Central memory CD8-positive, alpha-beta T cell (primary cell): Measurements from ENCODE around the gene MRPL2.
A peak's percentile ranks its signal among the peaks of the same experiment; 100 is the strongest.
"Not testable (repeated sequence)": the region's sequence is repeated elsewhere in the genome, so short reads cannot be mapped to it uniquely, and the experiment has no call there.

Experiments
- ATAC-seq: fragments of 150-1000 bp; cut with Tn5 transposase; replicated peaks from 2 replicates; pipeline ENCODE4 v1.10.0; 2022; ENCODE audit warnings: mild to moderate bottlenecking, moderate FRiP score, moderate number of reproducible peaks; ENCODE audit not compliant: poor library complexity, severe bottlenecking; ENCODE audit errors: extremely low read depth
- DNase-seq, 2 donors: peaks; one replicate each; pipeline ENCODE4 v3.0.0; 2021; ENCODE audit warnings: low spot score in 2 of 2
- H3K27ac Mint-ChIP-seq: one replicate; pipeline ENCODE4 v1.8.0; 2022; ENCODE audit warnings: low read depth, mild to moderate bottlenecking, moderate library complexity, mixed read lengths
- H3K27me3 Mint-ChIP-seq: one replicate; pipeline ENCODE4 v1.8.0; 2022; ENCODE audit warnings: mixed read lengths
- H3K36me3 Mint-ChIP-seq: one replicate; pipeline ENCODE4 v1.8.0; 2022; ENCODE audit warnings: mild to moderate bottlenecking, moderate library complexity, mixed read lengths; ENCODE audit not compliant: insufficient read depth
- H3K4me1 Mint-ChIP-seq: one replicate; pipeline ENCODE4 v1.8.0; 2022; ENCODE audit warnings: mixed read lengths
- H3K4me3 Mint-ChIP-seq: one replicate; pipeline ENCODE4 v1.8.0; 2022; ENCODE audit warnings: mild to moderate bottlenecking, moderate library complexity, mixed read lengths
- H3K9me3 Mint-ChIP-seq: one replicate; pipeline ENCODE4 v1.8.0; 2022; ENCODE audit warnings: mixed read lengths

The MRPL2 gene

DNA sequence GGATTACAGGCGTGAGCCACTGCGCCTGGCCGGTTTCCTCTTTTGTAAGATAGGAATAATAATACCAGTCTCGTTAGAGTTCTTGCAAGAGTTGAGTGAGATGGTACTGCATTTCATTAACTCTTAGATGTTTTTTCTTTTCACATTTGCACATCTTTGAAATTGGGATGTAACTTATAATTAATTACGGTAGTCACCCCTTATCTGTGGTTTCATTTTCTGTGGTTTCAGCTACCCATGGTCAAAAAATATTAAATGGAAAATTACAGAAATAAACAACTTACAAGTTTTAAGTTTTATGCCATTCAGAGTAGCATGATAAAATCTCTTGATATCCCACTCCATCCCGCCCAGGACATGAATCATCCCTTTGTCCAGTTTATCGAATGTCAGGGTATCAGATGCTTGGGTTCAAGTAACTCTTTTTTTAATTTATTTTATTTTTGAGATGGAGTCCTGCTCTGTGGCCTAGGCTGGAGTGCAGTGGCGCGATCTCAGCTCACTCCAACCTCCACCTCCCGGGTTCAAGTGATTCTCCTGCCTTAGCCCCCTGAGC, 32.3 kb upstream of the MRPL2 start:
- Mint-ChIP-seq H3K4me1 (peaks cover 11% of the 10 kb centered on the region), H3K4me3 (no peak overlapping the region), H3K27ac (no peak overlapping the region), H3K36me3 (no peaks in the 10 kb centered on the region), H3K9me3 (no peaks in the 10 kb centered on the region), H3K27me3 (no peaks in the 10 kb centered on the region)
- ATAC-seq (no peak), DNase-seq (no peak)

DNA sequence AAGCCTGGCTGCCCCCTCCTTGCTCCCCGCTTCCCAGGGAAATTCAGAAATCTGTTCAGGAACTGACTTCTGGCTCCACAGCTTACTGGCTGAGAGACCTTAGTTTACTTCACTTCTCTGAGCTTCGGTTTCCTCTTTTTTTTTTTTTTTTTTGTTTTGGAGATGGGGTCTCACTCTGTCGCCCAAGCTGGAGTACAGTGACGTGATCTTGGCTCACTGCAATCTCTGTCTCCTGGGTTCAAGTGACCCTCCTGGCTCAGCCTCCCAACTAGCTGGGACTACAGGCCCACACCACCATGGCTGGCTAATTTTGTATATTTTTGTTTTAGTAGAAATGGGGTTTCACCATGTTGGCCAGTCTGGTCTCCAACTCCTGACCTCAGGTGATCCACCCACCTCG, 31.8 kb upstream of the MRPL2 start:
- DNase-seq (no peak), ATAC-seq (no peak)
- no peaks in the 10 kb centered on the region for H3K27me3 Mint-ChIP-seq
- no peaks in the 10 kb centered on the region for H3K36me3 Mint-ChIP-seq
- H3K27ac Mint-ChIP-seq = no peak overlapping the region
- no peak overlapping the region for H3K4me3 Mint-ChIP-seq
- no peaks in the 10 kb centered on the region for H3K9me3 Mint-ChIP-seq
- H3K4me1 Mint-ChIP-seq = peaks cover 11% of the 10 kb centered on the region

DNA sequence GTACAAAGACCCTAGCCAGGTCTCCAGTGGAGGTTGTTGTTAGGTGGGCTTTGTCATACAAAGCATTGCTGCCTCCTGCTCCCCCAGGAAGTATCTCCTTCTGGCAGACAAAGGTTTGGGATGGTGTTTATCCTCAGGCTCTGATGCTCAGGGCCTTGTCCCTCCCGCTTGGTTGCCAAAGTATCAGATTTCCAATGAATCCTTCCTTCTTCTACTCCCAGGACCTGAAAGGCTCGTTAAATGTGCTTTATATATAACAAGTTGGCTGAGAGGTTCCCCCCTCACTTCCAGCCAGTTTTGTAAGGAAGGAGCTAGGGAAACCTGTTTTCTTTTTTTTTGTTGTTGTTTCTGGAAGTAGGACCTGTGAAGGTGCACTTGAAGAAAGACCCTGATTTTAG, 31.3 kb upstream of the MRPL2 start:
- no peaks in the 10 kb centered on the region for H3K27me3 Mint-ChIP-seq
- H3K4me1 Mint-ChIP-seq = peaks cover 11% of the 10 kb centered on the region
- no peak overlapping the region for H3K27ac Mint-ChIP-seq
- H3K36me3 Mint-ChIP-seq = no peaks in the 10 kb centered on the region
- H3K9me3 Mint-ChIP-seq = no peaks in the 10 kb centered on the region
- no peak overlapping the region for H3K4me3 Mint-ChIP-seq
- no peak for ATAC-seq
- DNase-seq = no peak

DNA sequence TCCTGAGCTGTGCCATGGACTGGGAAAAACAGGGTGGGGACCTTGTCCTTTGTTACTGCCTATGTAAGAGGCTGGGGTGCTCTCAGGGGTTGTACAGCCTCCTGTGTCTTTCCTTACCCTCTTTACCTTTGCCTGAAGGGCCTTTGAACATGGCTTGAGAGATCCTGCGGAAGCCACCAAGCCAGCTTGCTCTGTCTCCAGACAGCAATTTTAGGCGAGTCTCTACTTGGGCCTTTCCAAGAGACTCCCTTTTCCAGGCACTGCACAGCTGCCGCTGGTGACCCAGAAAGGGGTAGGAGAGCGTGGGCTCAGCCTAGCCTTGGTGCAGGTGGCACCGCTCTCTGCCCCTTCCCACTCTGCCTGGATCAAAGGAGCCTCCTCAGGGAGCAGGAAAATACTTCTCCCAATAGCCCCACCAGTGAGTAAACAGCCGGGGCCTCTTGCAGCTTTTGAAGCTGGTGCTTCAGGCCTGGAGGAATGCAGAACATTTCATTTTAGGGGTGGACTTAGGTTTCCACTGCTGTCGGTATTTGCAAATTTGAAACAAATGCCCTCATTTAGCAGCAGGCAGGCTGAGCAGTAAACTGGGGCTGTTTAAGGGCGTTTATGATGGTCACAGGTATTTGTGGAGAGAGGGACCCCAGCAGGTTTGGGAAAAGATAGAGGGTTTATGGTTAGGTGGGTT, 30.8 kb upstream of the MRPL2 start:
- DNase-seq = no peak
- H3K27ac Mint-ChIP-seq = no peak overlapping the region
- no peaks in the 10 kb centered on the region for H3K9me3 Mint-ChIP-seq
- H3K4me3 Mint-ChIP-seq = no peak overlapping the region
- no peaks in the 10 kb centered on the region for H3K27me3 Mint-ChIP-seq
- H3K36me3 Mint-ChIP-seq = no peaks in the 10 kb centered on the region
- no peak for ATAC-seq
- H3K4me1 Mint-ChIP-seq = peaks cover 11% of the 10 kb centered on the region

DNA sequence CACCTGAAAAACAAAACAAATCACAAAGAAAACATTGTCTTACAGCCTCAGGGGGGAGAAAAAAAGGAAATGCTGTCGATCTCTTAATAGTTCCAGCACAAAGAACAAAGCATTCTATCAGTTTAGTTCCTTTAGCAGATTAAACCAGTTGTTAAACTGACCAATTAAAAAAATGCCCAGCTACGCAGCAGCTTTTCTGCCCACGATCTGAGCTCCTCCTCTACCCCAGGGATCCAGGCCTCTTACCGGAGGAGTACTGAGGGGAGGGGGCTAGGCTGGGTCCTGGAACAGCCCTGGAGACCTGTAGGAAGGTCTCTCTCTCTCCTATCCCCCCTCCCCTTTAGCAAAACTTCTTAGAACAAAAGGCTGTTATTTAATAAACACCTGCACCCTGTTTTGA, 30.2 kb upstream of the MRPL2 start:
- Mint-ChIP-seq H3K4me3 (no peak overlapping the region), H3K36me3 (no peaks in the 10 kb centered on the region), H3K27ac (no peak overlapping the region), H3K4me1 (peaks cover 11% of the 10 kb centered on the region), H3K9me3 (no peaks in the 10 kb centered on the region), H3K27me3 (no peaks in the 10 kb centered on the region)
- ATAC-seq (no peak), DNase-seq (no peak)

DNA sequence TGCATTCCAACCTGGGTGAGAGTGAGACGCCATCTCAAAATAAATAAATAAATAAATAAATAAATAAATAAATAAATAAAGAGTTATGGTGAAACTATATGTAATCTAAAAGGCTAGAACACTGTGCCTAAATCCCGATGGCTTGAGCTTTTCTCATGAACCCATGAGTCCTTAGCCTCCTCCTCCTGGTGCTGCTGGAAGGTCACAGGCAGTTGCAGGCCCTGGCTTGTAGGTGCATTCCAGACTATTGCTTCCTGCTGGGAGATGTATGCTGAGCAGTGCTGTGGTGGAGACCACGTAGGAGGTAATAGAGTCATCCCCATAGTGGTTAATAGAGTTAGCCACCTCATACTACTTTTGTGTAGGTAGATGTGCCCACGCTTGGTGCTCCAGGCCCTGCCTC, 29.4 kb upstream of the MRPL2 start:
- Mint-ChIP-seq H3K4me1 (peaks cover 11% of the 10 kb centered on the region), H3K9me3 (no peaks in the 10 kb centered on the region), H3K27ac (no peak overlapping the region), H3K27me3 (peaks cover 7% of the 10 kb centered on the region), H3K36me3 (no peaks in the 10 kb centered on the region), H3K4me3 (no peak overlapping the region)
- no peak for ATAC-seq
- no peak for DNase-seq

DNA sequence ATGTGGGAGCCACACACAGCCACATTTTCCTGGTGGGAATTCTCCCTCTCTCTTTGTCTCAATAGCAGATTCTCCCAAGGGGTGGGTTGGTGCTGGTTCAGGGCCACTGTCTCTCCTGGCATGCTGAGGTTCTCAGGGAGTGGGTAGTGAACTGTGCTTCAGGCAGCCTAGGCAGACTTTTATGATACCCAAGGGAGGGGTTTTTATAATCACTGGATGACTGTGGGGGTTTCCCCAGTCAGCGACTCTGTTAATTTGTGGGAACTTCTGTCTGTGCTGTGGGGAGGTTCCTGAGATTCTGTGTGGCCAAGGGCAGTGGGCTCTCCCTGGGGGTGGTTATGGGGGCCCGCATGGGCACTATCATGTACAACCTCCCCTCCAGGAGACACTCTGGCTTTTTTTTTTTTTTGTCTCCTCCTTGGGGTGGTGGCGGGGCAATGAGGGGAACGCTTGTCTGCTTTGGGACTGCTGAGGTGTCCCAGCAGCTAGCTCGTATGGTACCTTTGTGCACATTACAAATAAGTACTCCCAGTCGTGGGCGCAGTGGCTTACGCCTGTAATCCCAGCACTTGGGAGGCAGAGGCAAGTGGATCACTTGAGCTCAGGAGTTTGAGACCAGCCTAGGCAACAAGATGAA, 26.9 kb upstream of the MRPL2 start:
- Mint-ChIP-seq H3K27me3 (peaks cover 16% of the 10 kb centered on the region), H3K4me3 (no peak overlapping the region), H3K36me3 (no peaks in the 10 kb centered on the region), H3K27ac (no peak overlapping the region), H3K4me1 (no peaks in the 10 kb centered on the region), H3K9me3 (no peaks in the 10 kb centered on the region)
- DNase-seq = no peak
- no peak for ATAC-seq

DNA sequence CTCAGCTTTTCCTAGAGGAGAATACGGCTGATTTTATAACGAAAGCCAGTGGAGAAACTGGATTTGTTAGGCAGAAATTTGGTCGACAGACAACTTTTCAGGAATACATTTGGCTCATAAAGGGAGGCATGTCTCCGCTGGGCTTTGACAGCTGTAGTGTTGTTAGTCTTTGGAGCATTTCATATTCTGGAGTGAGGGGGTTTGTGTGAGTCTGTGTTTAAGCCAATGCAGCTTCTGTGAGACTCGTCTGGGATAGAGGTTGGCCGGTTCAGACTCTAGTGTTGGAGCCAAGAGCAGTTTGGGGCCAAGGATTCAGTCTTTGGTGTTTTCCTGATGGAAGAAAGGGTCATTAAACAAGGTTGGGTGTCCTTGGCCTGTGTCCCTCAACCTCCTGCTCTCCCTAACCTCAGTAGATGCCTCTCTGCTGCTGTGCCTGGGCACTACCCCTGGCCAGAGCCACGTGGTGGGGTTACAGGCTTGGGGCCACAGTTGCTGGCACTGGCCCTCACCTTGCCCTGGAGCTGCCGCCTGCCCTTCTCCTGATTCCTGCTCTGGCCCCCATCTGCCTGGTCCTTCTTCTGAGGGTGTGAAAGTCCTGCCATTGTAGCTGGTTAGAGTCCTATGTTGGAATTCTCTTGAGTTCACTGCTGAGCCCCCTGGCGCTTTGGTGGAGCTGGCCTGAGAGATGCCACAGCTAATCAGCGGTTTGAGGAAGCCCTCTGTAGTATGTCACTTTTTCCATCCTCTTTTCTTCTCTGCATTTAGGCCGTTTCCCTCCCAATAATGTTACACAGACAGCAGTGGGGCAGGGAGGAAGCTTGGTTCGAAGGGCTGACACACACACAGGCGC, 23.8 kb upstream of the MRPL2 start:
- H3K4me1 Mint-ChIP-seq = no peaks in the 10 kb centered on the region
- no peaks in the 10 kb centered on the region for H3K9me3 Mint-ChIP-seq
- H3K36me3 Mint-ChIP-seq = peaks cover 1% of the 10 kb centered on the region
- H3K27me3 Mint-ChIP-seq = peaks cover 21% of the 10 kb centered on the region
- no peak overlapping the region for H3K4me3 Mint-ChIP-seq
- ATAC-seq (no peak), DNase-seq (no peak)
- H3K27ac Mint-ChIP-seq = no peak overlapping the region

DNA sequence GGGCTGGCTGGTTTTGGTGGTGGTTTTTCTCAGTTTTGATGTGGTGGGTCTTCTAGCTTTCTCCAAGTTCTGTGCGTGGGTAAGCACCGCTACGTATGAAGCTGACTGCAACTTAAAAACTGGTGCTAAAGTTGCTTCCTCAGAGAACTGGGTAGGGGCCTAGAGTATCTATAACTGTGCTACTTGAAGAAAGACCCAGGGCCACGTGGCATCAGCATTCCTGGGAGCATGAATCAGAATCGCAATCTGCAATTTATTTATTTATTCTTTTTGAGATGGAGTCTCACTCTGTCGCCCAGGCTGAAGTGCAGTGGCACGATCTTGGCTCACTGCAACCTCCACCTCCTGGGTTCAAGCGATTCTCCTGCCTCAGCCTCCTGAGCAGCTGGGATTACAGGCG, 22.7 kb upstream of the MRPL2 start:
- not testable (repeated sequence) for H3K4me3 Mint-ChIP-seq, H3K9me3 Mint-ChIP-seq, H3K4me1 Mint-ChIP-seq, ATAC-seq, H3K36me3 Mint-ChIP-seq, H3K27ac Mint-ChIP-seq, DNase-seq
- peaks cover 29% of the 10 kb centered on the region for H3K27me3 Mint-ChIP-seq

DNA sequence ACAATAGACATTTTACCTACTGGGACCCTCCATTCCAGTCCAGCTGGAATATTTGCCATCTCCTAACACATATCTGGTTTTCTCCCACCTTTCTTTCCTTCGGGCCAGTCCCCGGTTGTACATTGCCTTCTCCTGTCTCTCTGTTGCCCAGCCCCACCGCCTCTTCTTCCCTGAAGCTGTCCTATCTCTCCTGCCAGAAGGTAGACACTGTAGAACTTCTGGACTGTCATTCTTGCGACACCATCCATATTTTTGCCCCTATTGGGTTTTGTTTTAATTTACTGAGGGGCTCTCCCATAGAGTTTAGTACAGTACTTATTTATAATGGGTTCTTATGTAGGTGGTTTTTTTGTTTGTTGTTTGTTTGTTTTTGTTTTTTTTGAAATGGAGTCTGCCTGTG, 21.8 kb upstream of the MRPL2 start:
- Mint-ChIP-seq H3K9me3 (no peaks in the 10 kb centered on the region), H3K27me3 (peaks cover 29% of the 10 kb centered on the region), H3K27ac (no peak overlapping the region), H3K4me3 (no peak overlapping the region), H3K4me1 (no peaks in the 10 kb centered on the region), H3K36me3 (peaks cover 1% of the 10 kb centered on the region)
- no peak for DNase-seq
- no peak for ATAC-seq

DNA sequence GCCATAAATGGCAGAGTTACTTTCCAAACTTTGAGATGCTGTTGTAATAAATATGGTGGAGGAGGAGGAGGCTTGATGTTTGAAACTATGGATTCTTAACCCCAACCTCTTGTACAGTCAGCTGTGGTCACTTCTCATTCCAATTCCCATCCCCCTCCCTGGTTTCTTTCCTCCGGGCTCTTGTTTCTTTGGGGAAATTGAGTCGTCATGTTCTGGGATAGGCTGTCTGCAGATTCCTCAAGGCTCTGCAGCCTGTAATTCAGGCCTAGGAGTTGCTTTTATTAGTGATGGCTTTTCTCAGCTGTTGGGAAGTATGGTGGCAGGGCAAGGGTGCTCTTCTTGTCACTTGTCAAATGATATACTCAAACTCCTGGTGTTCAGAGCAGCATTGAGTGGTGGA, 19.5 kb upstream of the MRPL2 start:
- H3K9me3 Mint-ChIP-seq = no peaks in the 10 kb centered on the region
- peaks cover 23% of the 10 kb centered on the region for H3K27me3 Mint-ChIP-seq
- H3K27ac Mint-ChIP-seq = no peak overlapping the region
- DNase-seq (no peak), ATAC-seq (no peak)
- H3K4me3 Mint-ChIP-seq = no peak overlapping the region
- H3K36me3 Mint-ChIP-seq = peaks cover 1% of the 10 kb centered on the region
- H3K4me1 Mint-ChIP-seq = no peaks in the 10 kb centered on the region

DNA sequence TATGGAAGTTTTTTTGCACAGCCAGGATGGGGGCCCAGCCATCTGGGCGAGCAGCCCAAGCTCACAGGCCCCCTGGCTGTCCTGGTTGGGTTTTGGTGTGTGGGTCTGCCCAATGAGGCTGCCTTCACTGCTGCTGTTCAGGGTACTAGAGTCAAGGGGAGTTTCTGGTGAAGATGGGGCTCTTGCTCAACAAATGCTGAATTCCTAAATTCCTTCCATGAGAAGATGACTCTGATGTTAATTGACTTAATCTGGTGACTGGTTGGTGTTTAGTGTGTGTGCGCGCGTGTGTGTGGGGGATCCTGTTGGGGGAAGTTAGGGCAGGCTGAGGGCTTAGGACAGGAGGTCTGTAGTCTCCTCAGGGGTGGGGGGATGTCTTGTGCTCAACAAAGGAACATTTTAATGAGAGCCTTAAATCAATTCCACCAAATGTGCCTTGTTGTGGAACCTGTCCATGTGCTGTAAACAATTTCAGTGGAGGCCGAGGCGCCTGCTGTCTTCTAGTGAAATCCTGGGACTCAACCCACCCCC, 18.8 kb upstream of the MRPL2 start:
- H3K27me3 Mint-ChIP-seq = peaks cover 16% of the 10 kb centered on the region
- H3K27ac Mint-ChIP-seq = no peak overlapping the region
- H3K4me1 Mint-ChIP-seq = no peaks in the 10 kb centered on the region
- ATAC-seq = no peak
- peak overlapping the region; percentile 49 for H3K4me3 Mint-ChIP-seq
- DNase-seq = no peak
- H3K36me3 Mint-ChIP-seq = peaks cover 4% of the 10 kb centered on the region
- H3K9me3 Mint-ChIP-seq = no peaks in the 10 kb centered on the region
